H1 (cell line): Measurements from ENCODE around the gene DSC3. TPM values are rescaled to one million over a fixed set of nuclear protein-coding genes. Genes with fewer than 3 reads are reported as not detected.

ENCODE experiments used
- CHD1 ChIP-seq: IDR thresholded peaks from 2 replicates; pipeline ENCODE4 v1.6.1; 2012; ENCODE audit warnings: low read depth, low read length, improper control_type of control experiment
- polyA plus RNA-seq, 7 experiments: library from polyadenylated mRNA; depleted of rRNA in 3 of 7; stranded (reverse) in 5 of 7; unstranded in 2 of 7; fragments of >200 nt in 5 of 7; fragments of 200-250 nt in 2 of 7; gene quantifications; 1 replicate in 5 of 7; 2 replicates in 1 of 7; 4 replicates in 1 of 7; pipeline versions ENCODE4 v1.2.1 to v1.2.3, GENCODE V29; 2011 to 2013; ENCODE audit warnings: missing spikeins in 2 of 7, mixed read lengths in 2 of 7
- total RNA-seq: library from RNA; stranded (reverse); fragmentation: NEBNext Ultra II Directional; extraction: Animal tissue kit (Norgen Biotek cat#: 25700); gene quantifications from 2 replicates; pipeline ENCODE4 v1.2.1, GENCODE V29; 2021
- TF ChIP-seq, protein P1 (sequence below): fragments of 300-600 bp; sonication (generic); IDR thresholded peaks from 2 replicates; pipeline ENCODE4 v1.7.1; 2012; ENCODE audit warnings: low read length, moderate library complexity, mild to moderate bottlenecking, inconsistent platforms; ENCODE audit not compliant: insufficient replicate concordance

The DSC3 gene
- total and polyA plus RNA-seq, 2 of the 8 experiments (the other 6 are each of a cell fraction or from before 2014, with no cell fraction given): 0.70 to 3.7 TPM

DNA sequence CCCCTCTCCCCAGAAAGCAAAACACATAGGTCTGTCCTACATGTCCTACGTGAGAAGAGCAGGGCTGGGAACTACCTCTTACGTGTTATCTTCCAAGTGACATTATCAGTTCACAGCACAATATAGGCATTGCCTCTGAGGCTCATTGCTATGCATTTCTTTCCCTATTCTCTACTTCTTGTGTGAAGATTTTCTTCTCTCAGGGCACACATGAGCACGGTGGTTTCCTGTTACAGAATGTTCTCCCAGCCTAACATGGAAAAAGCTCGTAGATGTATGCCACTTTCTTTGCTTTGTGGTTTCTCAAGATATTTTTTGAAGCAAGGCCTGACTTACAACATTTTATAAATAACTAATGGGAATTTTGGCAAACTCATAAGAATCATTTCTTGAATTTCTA lies 19.4 kb upstream of the DSC3 start (continued):
- TF ChIP-seq, protein P1, sequence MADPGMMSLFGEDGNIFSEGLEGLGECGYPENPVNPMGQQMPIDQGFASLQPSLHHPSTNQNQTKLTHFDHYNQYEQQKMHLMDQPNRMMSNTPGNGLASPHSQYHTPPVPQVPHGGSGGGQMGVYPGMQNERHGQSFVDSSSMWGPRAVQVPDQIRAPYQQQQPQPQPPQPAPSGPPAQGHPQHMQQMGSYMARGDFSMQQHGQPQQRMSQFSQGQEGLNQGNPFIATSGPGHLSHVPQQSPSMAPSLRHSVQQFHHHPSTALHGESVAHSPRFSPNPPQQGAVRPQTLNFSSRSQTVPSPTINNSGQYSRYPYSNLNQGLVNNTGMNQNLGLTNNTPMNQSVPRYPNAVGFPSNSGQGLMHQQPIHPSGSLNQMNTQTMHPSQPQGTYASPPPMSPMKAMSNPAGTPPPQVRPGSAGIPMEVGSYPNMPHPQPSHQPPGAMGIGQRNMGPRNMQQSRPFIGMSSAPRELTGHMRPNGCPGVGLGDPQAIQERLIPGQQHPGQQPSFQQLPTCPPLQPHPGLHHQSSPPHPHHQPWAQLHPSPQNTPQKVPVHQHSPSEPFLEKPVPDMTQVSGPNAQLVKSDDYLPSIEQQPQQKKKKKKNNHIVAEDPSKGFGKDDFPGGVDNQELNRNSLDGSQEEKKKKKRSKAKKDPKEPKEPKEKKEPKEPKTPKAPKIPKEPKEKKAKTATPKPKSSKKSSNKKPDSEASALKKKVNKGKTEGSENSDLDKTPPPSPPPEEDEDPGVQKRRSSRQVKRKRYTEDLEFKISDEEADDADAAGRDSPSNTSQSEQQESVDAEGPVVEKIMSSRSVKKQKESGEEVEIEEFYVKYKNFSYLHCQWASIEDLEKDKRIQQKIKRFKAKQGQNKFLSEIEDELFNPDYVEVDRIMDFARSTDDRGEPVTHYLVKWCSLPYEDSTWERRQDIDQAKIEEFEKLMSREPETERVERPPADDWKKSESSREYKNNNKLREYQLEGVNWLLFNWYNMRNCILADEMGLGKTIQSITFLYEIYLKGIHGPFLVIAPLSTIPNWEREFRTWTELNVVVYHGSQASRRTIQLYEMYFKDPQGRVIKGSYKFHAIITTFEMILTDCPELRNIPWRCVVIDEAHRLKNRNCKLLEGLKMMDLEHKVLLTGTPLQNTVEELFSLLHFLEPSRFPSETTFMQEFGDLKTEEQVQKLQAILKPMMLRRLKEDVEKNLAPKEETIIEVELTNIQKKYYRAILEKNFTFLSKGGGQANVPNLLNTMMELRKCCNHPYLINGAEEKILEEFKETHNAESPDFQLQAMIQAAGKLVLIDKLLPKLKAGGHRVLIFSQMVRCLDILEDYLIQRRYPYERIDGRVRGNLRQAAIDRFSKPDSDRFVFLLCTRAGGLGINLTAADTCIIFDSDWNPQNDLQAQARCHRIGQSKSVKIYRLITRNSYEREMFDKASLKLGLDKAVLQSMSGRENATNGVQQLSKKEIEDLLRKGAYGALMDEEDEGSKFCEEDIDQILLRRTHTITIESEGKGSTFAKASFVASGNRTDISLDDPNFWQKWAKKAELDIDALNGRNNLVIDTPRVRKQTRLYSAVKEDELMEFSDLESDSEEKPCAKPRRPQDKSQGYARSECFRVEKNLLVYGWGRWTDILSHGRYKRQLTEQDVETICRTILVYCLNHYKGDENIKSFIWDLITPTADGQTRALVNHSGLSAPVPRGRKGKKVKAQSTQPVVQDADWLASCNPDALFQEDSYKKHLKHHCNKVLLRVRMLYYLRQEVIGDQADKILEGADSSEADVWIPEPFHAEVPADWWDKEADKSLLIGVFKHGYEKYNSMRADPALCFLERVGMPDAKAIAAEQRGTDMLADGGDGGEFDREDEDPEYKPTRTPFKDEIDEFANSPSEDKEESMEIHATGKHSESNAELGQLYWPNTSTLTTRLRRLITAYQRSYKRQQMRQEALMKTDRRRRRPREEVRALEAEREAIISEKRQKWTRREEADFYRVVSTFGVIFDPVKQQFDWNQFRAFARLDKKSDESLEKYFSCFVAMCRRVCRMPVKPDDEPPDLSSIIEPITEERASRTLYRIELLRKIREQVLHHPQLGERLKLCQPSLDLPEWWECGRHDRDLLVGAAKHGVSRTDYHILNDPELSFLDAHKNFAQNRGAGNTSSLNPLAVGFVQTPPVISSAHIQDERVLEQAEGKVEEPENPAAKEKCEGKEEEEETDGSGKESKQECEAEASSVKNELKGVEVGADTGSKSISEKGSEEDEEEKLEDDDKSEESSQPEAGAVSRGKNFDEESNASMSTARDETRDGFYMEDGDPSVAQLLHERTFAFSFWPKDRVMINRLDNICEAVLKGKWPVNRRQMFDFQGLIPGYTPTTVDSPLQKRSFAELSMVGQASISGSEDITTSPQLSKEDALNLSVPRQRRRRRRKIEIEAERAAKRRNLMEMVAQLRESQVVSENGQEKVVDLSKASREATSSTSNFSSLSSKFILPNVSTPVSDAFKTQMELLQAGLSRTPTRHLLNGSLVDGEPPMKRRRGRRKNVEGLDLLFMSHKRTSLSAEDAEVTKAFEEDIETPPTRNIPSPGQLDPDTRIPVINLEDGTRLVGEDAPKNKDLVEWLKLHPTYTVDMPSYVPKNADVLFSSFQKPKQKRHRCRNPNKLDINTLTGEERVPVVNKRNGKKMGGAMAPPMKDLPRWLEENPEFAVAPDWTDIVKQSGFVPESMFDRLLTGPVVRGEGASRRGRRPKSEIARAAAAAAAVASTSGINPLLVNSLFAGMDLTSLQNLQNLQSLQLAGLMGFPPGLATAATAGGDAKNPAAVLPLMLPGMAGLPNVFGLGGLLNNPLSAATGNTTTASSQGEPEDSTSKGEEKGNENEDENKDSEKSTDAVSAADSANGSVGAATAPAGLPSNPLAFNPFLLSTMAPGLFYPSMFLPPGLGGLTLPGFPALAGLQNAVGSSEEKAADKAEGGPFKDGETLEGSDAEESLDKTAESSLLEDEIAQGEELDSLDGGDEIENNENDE: no peak
- no peak for TF ChIP-seq CHD1
